ENCODE data around the gene WHRN.

- TF ChIP-seq YY1 (IDR thresholded peaks at IDR 0.05; ENCODE audit: insufficient read depth, insufficient read length) (no peak), ZNF274 (IDR thresholded peaks at IDR 0.05; ENCODE audit: low read depth, low read length) (no peak), SUZ12 (IDR thresholded peaks at IDR 0.05; ENCODE audit: extremely low read depth, insufficient read depth, insufficient read length) (no peak)
Observed at GRCh38 chr9:114486205-114486963, 18.9 kb downstream of the WHRN start.

Measured in NT2/D1 (cell line).